Measurements from ENCODE around the gene RYR3. TPM values are rescaled to one million over a fixed set of nuclear protein-coding genes. Genes with fewer than 3 reads are reported as not detected.

Gene RYR3
- total RNA-seq, 4 donors from 2014 or later, result 0.38 to 1.8 (median 1.2) TPM

DNA sequence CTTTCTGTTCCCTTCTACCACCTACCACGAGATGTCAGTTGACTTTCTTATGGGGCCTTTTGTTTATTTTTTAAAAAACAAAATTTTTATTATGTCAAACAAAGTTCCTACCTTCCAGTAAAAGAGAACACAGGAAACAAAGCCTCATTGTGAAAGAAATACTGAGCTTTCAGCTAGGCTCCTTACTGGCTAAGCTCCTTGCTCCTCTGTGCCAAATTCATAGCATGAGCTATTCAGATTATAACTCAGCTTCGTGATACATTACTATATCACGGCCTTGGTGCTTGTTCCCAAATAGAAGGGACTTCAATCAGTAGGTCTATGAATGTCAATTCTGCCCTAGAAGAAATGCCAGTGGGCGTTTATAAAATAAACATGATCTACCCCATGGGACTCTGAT is 511.7 kb downstream of the RYR3 start:
- WGBS, 2 donors, result 64 to 77% methylated on average over 4 of the region's 4 CpGs
- no peak for DNase-seq (ENCODE audit: low spot score in 2 of 2)
- TF ChIP-seq, protein P1, sequence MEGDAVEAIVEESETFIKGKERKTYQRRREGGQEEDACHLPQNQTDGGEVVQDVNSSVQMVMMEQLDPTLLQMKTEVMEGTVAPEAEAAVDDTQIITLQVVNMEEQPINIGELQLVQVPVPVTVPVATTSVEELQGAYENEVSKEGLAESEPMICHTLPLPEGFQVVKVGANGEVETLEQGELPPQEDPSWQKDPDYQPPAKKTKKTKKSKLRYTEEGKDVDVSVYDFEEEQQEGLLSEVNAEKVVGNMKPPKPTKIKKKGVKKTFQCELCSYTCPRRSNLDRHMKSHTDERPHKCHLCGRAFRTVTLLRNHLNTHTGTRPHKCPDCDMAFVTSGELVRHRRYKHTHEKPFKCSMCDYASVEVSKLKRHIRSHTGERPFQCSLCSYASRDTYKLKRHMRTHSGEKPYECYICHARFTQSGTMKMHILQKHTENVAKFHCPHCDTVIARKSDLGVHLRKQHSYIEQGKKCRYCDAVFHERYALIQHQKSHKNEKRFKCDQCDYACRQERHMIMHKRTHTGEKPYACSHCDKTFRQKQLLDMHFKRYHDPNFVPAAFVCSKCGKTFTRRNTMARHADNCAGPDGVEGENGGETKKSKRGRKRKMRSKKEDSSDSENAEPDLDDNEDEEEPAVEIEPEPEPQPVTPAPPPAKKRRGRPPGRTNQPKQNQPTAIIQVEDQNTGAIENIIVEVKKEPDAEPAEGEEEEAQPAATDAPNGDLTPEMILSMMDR (IDR thresholded peaks at IDR 0.05), result no peak
- TF ChIP-seq POLR2A (IDR thresholded peaks at IDR 0.05), result no peak
- no peak overlapping the region for H3K4me3 ChIP-seq (ENCODE audit: low read depth, poor library complexity, severe bottlenecking)
- intact Hi-C loops (cut with DNase I; ENCODE audit: low total_unique reads), result no loop called here

DNA sequence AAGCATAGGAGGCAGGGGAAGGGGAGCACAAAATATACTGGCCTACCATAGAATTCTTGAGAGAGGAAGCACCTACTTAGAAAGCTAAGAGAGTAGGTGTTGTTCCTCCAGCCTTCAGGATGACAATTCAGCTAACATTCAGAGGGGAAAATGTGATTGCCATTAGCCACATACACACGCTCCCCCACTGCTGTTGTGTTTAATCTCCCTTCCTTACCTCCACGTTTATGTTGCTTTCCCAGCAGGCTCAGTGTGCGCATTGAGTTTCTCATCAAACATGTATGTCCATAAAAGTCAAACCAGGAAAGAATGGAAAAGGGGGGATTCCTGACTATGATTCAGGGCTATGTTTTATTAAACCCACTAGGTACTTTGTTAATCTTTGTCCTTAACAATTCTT is 512.4 kb downstream of the RYR3 start:
- 77 to 81% methylated on average over 3 of the region's 3 CpGs for WGBS, 2 donors
- intact Hi-C loops (cut with DNase I; ENCODE audit: low total_unique reads), result no loop called here
- no peak overlapping the region for H3K4me3 ChIP-seq (ENCODE audit: low read depth, poor library complexity, severe bottlenecking)
- TF ChIP-seq, protein P1 (IDR thresholded peaks at IDR 0.05), result no peak
- no peak for TF ChIP-seq POLR2A (IDR thresholded peaks at IDR 0.05)
- DNase-seq (ENCODE audit: low spot score in 2 of 2), result no peak

DNA sequence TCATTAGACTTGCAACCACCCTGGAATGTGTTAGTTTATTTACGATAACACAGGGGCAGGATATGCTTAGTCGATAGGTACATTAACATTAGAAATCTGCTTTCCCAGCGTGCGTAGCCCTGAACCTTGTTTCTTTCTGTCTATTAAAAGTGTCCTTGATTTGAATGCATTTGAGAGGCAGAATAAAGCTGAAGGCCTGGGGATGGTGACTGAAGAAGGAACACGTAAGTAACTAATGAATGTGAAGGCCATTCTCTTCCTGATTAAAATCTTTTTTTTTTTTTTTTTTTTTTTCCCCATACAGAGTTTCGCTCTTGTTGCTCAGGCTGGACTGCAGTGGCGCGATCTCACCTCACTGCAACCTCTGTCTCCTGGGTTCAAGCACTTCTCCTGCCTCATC is 514.7 kb downstream of the RYR3 start:
- intact Hi-C loops (cut with DNase I; ENCODE audit: low total_unique reads), result no loop called here
- DNase-seq (ENCODE audit: low spot score in 2 of 2), result no peak
- H3K4me3 ChIP-seq (ENCODE audit: low read depth, poor library complexity, severe bottlenecking), result no peak overlapping the region
- TF ChIP-seq, protein P1 (IDR thresholded peaks at IDR 0.05), result no peak
- no peak for TF ChIP-seq POLR2A (IDR thresholded peaks at IDR 0.05)
- 93 to 97% methylated on average over 8 of the region's 8 CpGs for WGBS, 2 donors

DNA sequence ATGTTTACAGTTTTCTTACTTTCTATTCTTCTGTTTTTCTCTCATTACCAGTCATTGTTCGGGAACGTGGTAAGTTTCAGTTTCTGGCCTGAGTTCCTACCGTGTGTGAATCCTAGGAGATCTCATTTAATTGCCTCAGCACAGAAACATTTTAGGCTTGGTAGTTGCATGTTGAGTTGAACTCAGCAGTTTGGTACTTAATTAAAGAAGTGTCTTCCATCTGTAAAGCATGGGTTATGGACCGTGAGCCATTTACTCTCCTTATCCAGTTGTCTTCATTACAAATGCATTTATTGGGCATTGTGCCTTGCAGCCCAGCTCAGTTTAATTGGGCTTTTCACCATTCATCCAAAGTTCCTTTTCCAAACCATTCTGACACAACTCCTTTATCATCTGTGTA is 515.4 kb downstream of the RYR3 start:
- DNase-seq (ENCODE audit: low spot score in 2 of 2), result no peak
- no peak for TF ChIP-seq POLR2A (IDR thresholded peaks at IDR 0.05)
- TF ChIP-seq, protein P1 (IDR thresholded peaks at IDR 0.05), result no peak
- intact Hi-C loops (cut with DNase I; ENCODE audit: low total_unique reads), result no loop called here
- no peak overlapping the region for H3K4me3 ChIP-seq (ENCODE audit: low read depth, poor library complexity, severe bottlenecking)
- 75 to 82% methylated on average over 4 of the region's 4 CpGs for WGBS, 2 donors

DNA sequence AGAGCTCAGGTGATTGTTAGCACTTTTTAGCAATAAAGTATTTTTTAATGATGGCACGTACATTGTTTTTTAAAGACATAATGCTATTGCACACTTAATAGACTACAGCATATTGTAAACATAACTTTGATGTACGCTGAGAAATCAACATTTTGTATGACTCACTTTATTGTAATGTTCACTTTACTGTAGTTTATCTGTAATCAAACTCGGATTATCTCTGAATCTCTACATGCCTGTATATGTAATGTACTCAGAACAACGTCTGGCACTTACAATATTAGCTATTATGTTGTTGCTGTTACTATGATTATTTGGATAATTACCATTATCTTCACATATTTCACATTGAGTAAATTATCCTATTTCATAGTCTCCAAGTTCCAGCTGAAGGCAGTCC is 519.6 kb downstream of the RYR3 start:
- TF ChIP-seq POLR2A (IDR thresholded peaks at IDR 0.05), result no peak
- TF ChIP-seq, protein P1 (IDR thresholded peaks at IDR 0.05), result no peak
- DNase-seq (ENCODE audit: low spot score in 2 of 2), result no peak
- intact Hi-C loops (cut with DNase I; ENCODE audit: low total_unique reads), result no loop called here
- no peak overlapping the region for H3K4me3 ChIP-seq (ENCODE audit: low read depth, poor library complexity, severe bottlenecking)
- WGBS, 2 donors, result 58 to 61% methylated on average over 4 of the region's 4 CpGs

DNA sequence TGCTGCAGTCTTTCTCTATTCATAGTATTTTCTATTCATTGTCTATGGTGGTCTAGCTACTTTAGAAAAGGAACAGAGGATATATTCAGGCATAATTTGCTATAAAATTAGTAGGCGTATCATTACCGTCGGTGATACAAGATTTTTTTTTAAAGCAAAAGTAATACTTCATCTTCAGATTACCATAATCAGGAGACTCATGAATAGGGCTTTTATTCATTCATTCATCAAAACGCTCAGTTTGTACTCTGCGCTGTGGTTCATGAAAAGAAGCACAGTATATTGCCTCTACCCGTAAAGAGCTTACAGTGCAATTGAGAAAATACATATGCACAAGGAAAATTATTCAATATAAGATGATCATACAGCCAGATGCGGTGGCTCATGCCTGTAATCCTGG is 520.9 kb downstream of the RYR3 start:
- intact Hi-C loops (cut with DNase I; ENCODE audit: low total_unique reads), result no loop called here
- no peak for DNase-seq (ENCODE audit: low spot score in 2 of 2)
- 85 to 89% methylated on average over 7 of the region's 7 CpGs for WGBS, 2 donors
- no peak overlapping the region for H3K4me3 ChIP-seq (ENCODE audit: low read depth, poor library complexity, severe bottlenecking)
- no peak for TF ChIP-seq POLR2A (IDR thresholded peaks at IDR 0.05)
- TF ChIP-seq, protein P1 (IDR thresholded peaks at IDR 0.05), result no peak

Measured in lower leg skin (tissue), 4 donors.